KOPT-K1 (cell line): Measurements from ENCODE around the gene TP53TG5.

Experiments used
- H3K27ac ChIP-seq: fragments of 200-600 bp; sonication (generic); 2 replicates; pipeline ENCODE4 v1.5.1; 2016; ENCODE audit warnings: antibody characterized with exemption, mild to moderate bottlenecking, low read depth, low read length; ENCODE audit not compliant: poor library complexity, severe bottlenecking
- H3K36me3 ChIP-seq: fragments of 200-600 bp; sonication (generic); 2 replicates; pipeline ENCODE4 v1.5.1; 2017; ENCODE audit warnings: antibody characterized with exemption, mild to moderate bottlenecking, low read length, moderate library complexity; ENCODE audit not compliant: insufficient read depth
- H3K9me3 ChIP-seq: fragments of 200-600 bp; sonication (generic); 2 replicates; pipeline ENCODE4 v1.5.1; 2017; ENCODE audit warnings: antibody characterized with exemption, low read length, mild to moderate bottlenecking; ENCODE audit not compliant: insufficient read depth, poor library complexity, severe bottlenecking

TP53TG5 gene

DNA sequence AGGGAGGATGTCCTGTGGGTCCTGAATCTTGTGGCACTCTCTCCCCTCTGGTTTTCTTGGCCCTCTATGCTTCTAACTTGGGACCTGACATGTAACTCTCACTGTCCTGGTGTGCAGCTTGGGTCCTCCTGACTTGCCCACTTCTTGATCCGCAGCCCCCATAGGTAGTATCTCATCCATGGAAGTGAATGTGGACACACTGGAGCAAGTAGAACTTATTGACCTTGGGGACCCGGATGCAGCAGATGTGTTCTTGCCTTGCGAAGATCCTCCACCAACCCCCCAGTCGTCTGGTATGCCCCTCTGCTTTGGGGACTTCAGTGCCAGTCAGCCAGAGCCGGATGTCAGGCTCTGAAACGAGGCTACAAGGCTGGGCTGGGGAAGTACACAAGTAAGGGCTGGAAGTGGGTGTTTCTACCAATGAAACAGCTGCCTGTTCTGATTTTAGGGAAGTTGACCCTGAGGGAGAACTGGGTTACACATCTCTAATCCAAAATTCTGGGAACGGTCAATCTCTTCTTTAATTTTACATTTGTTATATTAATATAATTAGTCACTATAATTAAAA, 30.6 kb upstream of the TP53TG5 start:
- Histone ChIP-seq H3K27ac (no peak overlapping the region), H3K9me3 (no peaks in the 10 kb centered on the region), H3K36me3 (no peaks in the 10 kb centered on the region)

DNA sequence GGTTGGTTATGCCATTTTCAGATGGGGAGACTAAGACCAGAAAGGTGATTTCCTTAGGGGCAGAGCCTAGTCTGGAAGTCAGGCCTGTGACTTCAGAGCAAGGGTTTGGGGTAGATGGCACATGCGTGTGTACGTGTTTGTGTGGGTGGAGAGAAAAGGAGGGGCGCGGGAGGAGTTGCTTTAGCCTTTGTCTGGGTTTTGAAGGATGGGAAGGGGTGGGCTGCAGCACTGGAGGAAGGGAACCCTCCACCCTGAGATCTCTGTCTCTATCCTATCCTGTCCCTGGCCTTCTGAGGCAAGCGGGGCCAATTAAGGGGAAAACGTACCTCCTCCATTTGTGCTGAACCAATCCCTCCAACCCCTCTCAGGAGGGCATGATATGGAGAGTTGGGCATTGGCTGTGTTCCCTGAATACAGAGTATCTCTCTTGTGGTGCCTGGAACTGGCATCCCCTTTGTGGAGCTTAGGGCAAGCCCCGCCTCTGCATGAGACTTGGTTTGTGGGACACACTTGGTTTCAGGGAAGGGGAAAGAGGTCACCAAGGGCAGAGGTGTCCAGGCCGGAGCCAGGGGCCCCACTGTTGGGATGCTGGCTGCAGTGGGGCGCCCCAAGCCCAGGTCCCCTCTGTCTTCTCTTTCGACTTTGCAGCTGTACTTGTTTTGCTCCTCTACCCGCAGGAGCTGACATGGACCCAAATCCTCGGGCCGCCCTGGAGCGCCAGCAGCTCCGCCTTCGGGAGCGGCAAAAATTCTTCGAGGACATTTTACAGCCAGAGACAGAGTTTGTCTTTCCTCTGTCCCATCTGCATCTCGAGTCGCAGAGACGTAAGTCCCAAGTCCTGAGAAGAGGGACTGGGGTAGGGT, 29.9 kb upstream of the TP53TG5 start, which contains the start of gene DBNDD2:
DBNDD2 (plus strand) TSS at position 507 of the 863 bp plus-strand sequence; CDS start at position 686, 179 bp downstream.
- Histone ChIP-seq H3K36me3 (no peaks in the 10 kb centered on the region), H3K9me3 (no peaks in the 10 kb centered on the region), H3K27ac (no peak within 1 kb of the TSS)

DNA sequence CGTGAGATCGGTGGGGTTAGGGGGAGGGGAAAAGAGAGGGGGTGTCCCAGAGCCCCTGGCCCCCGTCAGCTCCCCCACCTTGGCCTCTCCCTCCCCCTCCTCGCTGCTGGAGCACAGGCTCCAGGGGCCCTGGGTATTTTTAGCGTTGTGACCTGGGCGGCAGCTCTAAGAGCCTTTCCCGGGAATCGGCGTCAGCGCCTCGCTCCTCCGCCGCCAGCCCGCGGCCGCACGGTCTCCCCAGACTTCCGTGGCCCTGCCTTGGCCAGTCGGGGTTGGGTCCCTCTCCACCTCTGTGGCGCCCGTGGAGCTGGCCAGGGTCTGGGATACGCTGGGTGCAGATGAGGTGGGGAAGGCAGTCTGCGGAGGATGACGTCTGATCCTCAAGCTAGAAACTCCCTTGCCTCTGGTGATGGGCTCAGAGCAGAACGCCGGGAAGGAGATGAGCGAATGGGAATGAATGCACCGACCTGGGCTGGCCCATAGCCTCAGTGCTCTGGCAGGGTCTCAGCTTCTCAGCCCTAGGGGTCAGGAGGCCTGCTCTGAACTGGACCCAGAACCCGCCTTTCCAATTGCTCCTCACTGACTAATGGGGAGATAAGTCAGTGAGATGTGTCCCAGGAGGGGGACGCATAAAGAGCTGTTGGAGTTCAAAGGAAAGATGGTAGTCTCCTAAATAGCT, 29.1 kb upstream of the TP53TG5 start:
- no peaks in the 10 kb centered on the region for H3K36me3 ChIP-seq
- peaks cover 4% of the 10 kb centered on the region for H3K9me3 ChIP-seq
- H3K27ac ChIP-seq, result no peak overlapping the region

DNA sequence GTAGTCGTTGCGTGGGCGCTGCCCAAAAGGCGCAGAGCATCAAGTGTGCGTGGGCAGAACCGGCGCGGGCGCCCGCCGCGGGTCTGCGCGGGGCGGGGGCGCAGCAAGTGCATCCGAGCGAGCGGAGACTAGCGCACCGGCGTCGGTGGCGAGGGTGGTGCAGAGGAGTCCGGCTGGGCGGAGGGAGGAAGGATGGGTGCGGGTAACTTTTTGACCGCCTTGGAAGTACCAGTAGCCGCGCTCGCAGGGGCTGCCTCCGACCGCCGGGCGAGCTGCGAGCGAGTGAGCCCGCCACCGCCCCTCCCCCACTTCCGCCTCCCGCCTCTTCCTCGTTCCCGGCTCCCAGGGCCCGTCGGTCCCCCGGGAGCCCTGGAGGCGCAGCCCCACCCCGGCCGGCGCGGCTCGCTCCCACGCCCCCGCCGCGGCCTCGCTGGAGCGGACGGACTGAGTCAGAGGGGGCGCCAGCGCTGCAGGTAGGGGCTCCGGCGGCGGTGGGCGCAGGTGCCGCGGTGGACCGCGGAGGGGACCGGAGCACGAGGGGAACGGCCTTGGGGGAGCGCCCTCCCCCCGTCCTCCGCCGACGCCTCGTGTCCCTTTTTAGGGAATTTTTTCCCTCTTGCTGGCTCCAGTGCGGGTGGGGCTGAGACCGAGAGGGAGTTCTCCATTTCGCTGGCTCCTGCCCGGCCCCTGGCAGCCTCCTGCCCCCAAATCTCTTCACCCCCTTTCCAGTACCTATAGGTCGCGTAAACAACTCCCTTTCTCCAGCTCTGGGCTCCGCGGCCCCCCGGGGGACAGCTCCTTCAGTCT, 28.3 kb upstream of the TP53TG5 start:
- Histone ChIP-seq H3K27ac (no peak overlapping the region), H3K9me3 (peaks cover 11% of the 10 kb centered on the region), H3K36me3 (no peaks in the 10 kb centered on the region)

DNA sequence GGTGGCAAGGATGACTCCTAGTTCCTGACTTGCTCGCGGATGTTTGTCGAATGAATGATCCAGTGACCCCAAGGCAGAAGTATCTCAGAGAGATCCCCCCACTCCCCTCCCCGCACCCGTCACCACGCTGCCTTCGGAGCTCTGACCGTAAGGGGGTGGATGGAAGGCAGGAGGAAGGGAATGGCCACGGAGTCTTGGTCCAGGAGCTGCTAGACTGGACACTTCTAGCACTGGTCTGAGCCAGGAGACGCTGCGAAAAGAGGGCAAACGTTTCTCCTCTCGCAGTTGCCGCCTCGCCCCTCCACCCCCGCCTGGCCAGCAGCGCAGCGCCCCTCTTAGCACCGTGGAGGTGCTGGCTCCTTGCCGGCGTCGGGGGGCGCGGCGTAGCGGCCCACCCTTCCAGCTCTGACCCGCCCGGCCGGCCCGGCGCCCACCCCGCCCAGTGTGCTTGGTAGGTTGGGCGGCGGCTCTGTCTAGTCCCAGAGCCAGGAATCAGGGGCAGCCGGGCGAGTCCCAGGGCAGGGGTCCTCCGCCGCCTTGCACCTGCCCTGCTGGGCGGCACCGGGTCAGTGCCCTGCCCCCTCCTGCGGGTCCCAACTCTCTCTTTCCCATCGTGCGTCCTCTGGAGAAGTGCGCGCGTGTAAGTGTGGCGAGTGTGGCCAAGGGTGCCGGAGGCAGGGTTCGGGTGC, 27.6 kb upstream of the TP53TG5 start:
- Histone ChIP-seq H3K27ac (no peak overlapping the region), H3K36me3 (no peaks in the 10 kb centered on the region), H3K9me3 (peaks cover 19% of the 10 kb centered on the region)

DNA sequence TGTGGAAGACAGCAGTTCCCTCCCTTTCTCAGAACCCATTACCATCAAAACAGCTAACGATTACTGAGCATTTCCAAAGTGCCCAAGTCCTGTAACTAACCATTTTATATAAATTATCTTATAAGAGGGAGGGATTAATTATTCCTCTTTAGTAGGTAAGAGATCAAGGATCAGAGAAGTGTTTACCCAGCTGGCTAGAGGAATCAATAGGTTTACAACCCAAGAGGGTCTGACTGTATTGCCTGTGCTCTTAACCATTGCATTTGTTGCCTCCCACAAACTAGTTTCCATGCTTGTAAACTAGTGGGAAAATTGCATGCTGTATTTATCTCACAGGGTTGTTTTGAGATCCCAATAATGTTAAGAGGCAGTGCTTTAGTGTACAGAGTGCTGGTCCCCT, 26.3 kb upstream of the TP53TG5 start:
- no peak overlapping the region for H3K27ac ChIP-seq
- peaks cover 32% of the 10 kb centered on the region for H3K9me3 ChIP-seq
- no peaks in the 10 kb centered on the region for H3K36me3 ChIP-seq

DNA sequence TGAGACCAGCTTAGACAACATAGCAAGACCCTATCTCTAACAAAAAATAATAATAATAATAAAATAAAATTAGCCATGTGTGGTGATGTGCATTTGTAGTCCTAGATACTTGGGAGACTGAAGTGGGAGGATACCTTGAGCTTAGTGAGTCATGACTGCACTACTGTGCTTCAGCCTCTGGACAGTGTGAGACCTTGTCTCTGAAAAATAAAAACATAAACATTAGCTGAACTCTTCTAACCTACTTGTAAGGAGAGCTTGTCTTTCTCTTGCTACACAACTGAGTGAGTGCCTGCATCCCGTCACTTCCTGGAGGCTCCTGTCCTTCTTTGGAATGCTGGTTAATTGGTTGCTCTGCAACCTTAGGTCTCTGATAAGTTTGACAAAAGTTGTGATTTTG, 24.8 kb upstream of the TP53TG5 start:
- Histone ChIP-seq H3K27ac (no peak overlapping the region), H3K9me3 (peaks cover 34% of the 10 kb centered on the region), H3K36me3 (no peaks in the 10 kb centered on the region)

DNA sequence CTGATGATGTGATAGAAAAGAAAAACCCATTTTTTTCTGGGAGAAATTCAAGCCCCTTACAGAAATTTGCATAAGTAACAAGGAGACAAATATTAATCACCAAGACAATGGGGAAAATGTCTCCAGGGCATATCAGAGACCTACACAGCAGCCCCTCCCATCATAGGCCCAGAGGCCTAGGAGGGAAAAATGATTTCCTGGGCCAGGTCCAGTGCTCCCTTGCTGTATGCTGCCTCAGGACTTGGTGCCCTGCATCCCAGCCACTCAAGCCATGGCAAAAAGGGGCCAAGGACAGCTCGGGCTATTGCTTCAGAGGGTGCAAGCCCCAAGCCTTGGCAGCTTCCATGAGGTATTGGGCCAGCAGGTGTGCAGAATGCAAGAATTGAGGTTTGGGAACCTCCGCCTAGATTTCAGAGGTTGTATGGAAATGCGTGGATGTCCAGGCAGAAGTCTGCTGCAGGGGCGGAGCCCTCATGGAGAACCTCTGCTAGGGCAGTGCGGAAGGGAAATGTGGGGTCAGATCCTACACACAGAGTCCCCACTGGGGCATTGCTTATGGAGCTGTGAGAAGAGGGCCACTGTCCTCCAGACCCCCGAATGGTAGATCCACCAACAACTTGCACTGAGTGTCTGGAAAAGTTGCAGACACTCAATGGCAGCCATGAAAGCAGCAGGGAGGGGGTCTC, 22.4 kb upstream of the TP53TG5 start:
- H3K27ac ChIP-seq, result no peak overlapping the region
- H3K9me3 ChIP-seq, result peaks cover 34% of the 10 kb centered on the region
- no peaks in the 10 kb centered on the region for H3K36me3 ChIP-seq

DNA sequence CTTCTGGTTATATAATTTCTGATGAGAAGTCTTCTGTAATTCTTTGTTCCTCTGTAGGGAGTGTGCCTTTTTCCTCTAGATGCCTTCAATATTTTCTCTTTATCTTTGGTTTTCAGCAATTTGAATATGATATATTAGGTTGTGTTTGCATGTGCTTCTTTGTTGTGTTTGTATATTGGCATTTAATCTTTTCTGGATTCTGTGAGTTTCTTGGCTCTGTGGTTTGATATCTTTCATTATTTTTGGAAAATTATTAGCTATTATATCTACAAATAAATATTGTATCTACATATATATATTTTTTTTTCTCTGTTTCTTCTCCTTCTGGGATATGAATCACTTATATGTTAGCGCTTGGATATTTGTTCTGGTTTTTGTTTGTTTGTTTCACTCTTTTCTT, 20.9 kb upstream of the TP53TG5 start:
- no peaks in the 10 kb centered on the region for H3K36me3 ChIP-seq
- no peak overlapping the region for H3K27ac ChIP-seq
- H3K9me3 ChIP-seq, result peaks cover 34% of the 10 kb centered on the region

DNA sequence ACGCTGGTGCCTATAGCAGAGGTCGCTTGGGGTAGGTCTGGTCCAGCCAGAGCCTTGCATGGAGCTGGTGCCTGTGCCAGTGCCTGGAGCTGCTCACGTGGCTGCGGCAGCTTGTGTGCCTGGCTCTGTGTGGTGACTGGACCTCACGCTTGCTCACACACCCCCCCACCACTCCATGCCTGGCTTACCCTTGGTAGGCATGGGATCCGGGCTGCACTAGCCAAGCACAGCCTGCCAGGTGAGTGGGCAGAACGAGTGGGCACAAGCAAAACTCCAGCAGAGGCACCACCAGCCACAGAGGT, 16.9 kb upstream of the TP53TG5 start:
- peaks cover 9% of the 10 kb centered on the region for H3K9me3 ChIP-seq
- H3K27ac ChIP-seq, result no peak overlapping the region
- H3K36me3 ChIP-seq, result no peaks in the 10 kb centered on the region

DNA sequence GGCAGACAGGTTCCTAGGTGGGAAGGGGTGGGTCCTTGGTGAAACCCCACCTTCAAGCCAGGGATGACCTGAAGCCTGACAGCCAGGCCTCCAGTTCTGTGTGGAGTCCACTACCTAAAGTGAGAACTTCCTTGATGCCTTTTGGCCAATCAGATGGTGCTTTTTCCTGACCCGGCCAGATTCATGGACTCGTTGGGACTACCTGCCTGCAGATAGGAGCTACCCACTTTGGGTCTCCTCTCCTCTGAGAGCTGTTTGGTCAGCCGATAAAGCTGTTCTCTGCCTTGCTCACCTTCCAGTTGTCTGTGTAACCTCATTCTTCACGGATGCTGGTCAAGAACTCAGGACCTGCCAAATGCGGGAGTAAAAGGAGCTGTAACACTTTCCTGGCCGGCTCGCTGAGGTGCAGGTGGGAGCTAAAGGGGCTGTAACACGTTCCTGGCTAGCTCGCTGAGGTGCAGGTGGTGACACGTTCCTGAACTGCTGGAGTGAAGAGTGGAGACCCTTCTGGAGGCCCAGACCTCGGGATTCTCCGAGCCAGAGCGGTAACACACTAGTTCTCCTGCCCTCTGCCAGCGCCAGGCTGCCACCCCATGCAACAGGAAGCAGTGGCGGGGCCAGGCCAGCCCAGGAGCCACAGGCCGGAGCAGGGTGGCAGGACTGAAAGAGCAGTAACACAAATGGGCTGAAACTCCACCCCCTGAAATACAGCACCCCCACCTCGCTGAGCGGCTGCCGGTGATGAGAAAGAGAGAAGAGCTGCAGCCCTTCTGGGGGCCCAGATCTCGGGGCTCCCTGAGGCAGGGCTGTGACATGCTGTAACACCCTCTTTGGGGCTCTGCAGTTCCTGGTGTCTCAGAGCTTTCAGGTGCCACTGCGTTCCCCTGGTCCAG, 16.3 kb upstream of the TP53TG5 start:
- Histone ChIP-seq H3K9me3 (peaks cover 3% of the 10 kb centered on the region), H3K27ac (no peak overlapping the region), H3K36me3 (no peaks in the 10 kb centered on the region)

DNA sequence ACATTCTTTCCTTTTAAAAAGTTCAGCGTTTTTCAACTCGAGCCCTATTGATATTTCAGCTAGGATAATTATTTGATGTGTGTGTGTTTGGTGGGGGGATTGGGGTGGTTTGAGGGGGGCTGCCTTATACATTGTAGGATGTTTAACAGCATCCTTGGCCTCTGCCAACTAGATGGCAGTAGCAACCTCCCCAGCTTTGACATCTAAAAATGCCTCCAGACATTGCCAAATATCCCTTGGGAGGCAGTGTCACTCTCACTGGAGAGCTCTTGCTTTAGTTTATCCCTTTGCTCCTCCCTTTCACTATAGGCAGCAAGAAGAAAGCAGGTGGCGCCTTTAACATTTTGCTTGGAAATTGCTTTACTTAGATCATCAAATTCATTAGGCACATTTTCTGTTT, 14.6 kb upstream of the TP53TG5 start:
- Histone ChIP-seq H3K9me3 (no peaks in the 10 kb centered on the region), H3K27ac (no peak overlapping the region), H3K36me3 (no peaks in the 10 kb centered on the region)

DNA sequence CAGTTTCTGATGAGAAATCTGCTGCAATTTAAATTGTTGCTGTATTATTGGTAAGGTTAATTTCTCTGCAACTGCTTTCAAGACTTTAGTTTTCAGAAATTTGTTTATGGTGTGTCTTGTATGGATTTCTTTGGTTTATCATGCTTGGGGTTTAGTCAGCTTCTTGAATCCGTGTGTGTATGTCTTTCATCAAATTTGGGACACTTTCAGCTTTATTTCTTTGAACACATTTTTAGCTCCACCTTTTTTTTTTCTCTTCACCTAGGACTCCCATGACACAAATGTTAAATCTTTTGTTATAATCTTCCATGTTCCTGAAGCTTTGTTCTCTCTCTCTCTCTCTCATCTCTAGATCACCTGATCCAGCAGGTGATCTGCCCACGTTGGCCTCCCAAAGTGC, 13.4 kb upstream of the TP53TG5 start:
- H3K36me3 ChIP-seq, result no peaks in the 10 kb centered on the region
- H3K9me3 ChIP-seq, result no peaks in the 10 kb centered on the region
- H3K27ac ChIP-seq, result no peak overlapping the region
